RWPE2 (cell line): ENCODE results near the gene NACA2.
"Not testable (repeated sequence)": the region's sequence is repeated elsewhere in the genome, so short reads cannot be mapped to it uniquely, and the experiment has no call there.

Experiments used
- ATAC-seq: fragments of 200-7000 bp; cut with Tn5 transposase; 3 replicates; pipeline ENCODE4 v1.9.1; 2021; ENCODE audit warnings: low read depth
- DNase-seq: peaks from one replicate; pipeline ENCODE4 v3.0.0-alpha.2; 2020; ENCODE audit warnings: low spot score
- H3K27ac ChIP-seq: fragments of 450-650 bp; 2 replicates; pipeline ENCODE4 v1.5.1; 2017; ENCODE audit warnings: mild to moderate bottlenecking; ENCODE audit not compliant: poor library complexity, severe bottlenecking
- H3K27me3 ChIP-seq: fragments of 250-450 bp; sonication (Bioruptor Pico); 2 replicates; pipeline ENCODE4 v1.5.1; 2021; ENCODE audit warnings: mild to moderate bottlenecking, moderate library complexity; ENCODE audit not compliant: insufficient read depth, poor library complexity, severe bottlenecking
- H3K36me3 ChIP-seq: fragments of 250-450 bp; sonication (Bioruptor Pico); 2 replicates; pipeline ENCODE4 v1.5.1; 2020; ENCODE audit warnings: low read depth, mild to moderate bottlenecking, moderate library complexity
- H3K4me1 ChIP-seq: fragments of 250-450 bp; sonication (Bioruptor Pico); 2 replicates; pipeline ENCODE4 v1.5.1; 2021; ENCODE audit warnings: mild to moderate bottlenecking, moderate library complexity; ENCODE audit not compliant: insufficient read depth, poor library complexity, severe bottlenecking
- H3K4me3 ChIP-seq: fragments of 250-450 bp; sonication (Bioruptor Pico); 2 replicates; pipeline ENCODE4 v1.5.1; 2021; ENCODE audit warnings: mild to moderate bottlenecking, moderate library complexity; ENCODE audit not compliant: severe bottlenecking
- H3K9me3 ChIP-seq: fragments of 250-450 bp; sonication (Bioruptor Pico); 2 replicates; pipeline ENCODE4 v1.5.1; 2021; ENCODE audit warnings: mild to moderate bottlenecking, moderate library complexity; ENCODE audit not compliant: severe bottlenecking
- TF ChIP-seq, protein P1 (sequence below): fragments of 450-650 bp; IDR thresholded peaks from one replicate; pipeline ENCODE4 v1.5.1; 2017; ENCODE audit warnings: mild to moderate bottlenecking, moderate library complexity; ENCODE audit not compliant: poor library complexity, severe bottlenecking

Gene NACA2

DNA sequence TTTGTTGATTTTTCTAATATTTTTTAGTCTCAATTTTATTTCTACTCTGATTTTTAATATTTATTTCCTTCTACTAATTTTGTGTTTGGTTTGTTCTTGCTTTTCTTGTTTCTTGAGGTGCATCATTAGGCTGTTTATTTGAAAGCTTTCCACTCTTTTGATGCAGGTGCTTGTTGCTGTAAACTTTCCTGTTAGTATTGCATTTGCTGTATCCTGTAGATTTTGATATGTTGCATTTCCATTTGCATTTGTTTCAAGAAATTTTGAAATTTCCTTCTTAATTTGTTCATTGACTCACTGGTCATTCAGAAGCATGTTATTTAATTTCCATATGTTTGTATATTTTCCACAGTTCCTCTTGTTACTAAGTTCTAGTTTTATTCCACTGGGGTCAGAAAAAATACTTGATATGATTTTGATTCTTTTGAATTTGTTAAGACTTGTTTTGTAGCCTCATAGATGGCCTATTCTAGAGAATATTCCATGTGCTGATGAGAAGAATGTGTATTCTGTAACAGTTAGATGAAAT, 43.1 kb upstream of the NACA2 start:
- no peak overlapping the region for H3K27ac ChIP-seq
- TF ChIP-seq, protein P1, sequence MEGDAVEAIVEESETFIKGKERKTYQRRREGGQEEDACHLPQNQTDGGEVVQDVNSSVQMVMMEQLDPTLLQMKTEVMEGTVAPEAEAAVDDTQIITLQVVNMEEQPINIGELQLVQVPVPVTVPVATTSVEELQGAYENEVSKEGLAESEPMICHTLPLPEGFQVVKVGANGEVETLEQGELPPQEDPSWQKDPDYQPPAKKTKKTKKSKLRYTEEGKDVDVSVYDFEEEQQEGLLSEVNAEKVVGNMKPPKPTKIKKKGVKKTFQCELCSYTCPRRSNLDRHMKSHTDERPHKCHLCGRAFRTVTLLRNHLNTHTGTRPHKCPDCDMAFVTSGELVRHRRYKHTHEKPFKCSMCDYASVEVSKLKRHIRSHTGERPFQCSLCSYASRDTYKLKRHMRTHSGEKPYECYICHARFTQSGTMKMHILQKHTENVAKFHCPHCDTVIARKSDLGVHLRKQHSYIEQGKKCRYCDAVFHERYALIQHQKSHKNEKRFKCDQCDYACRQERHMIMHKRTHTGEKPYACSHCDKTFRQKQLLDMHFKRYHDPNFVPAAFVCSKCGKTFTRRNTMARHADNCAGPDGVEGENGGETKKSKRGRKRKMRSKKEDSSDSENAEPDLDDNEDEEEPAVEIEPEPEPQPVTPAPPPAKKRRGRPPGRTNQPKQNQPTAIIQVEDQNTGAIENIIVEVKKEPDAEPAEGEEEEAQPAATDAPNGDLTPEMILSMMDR, result no peak
- no peaks in the 10 kb centered on the region for H3K36me3 ChIP-seq
- no peaks in the 10 kb centered on the region for H3K27me3 ChIP-seq
- H3K4me1 ChIP-seq, result no peaks in the 10 kb centered on the region
- no peak for ATAC-seq
- no peak overlapping the region for H3K4me3 ChIP-seq
- no peak for DNase-seq
- no peaks in the 10 kb centered on the region for H3K9me3 ChIP-seq

DNA sequence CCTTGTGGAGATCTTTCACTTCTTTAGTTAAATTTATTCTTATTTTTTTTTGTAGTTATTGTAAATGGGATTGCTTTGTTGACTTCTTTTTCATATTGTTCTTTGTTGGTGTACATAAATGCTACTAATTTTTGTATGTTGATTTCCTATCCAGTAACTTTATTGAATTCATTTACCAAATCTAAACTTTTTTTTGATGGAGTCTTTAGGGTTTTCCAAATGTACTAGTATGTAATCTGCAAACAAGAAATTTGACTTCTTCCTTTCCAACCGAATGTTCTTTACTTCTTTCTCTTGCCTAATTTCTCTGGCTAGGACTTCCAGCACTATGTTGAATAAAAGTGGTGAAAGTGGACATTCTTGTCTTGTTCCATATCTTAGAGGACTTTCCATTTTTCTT, 41.8 kb upstream of the NACA2 start:
- no peak for DNase-seq
- H3K9me3 ChIP-seq, result no peaks in the 10 kb centered on the region
- no peaks in the 10 kb centered on the region for H3K27me3 ChIP-seq
- H3K36me3 ChIP-seq, result no peaks in the 10 kb centered on the region
- TF ChIP-seq, protein P1, result no peak
- H3K27ac ChIP-seq, result no peak overlapping the region
- no peak overlapping the region for H3K4me3 ChIP-seq
- no peak for ATAC-seq
- no peaks in the 10 kb centered on the region for H3K4me1 ChIP-seq

DNA sequence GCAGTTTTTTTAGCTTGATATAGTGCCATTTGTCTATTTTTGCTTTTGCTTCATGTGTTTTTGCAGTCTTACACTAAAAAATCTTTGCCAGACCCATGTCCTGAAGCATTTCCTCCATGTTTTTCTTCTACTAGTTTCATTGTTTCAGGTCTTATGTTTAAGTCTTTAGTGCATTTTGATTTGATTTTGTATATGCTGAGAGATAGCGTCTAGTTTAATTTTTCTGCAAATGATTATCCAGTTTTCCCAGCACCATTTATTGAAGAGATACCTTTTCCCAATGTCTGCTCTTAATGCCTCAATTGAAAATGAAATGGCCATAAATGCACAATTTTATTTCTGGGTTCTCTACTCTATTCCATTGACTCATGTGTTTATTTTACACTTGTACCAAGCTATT, 40.8 kb upstream of the NACA2 start:
- ATAC-seq, result no peak
- Histone ChIP-seq H3K27me3 (no peaks in the 10 kb centered on the region), H3K4me3 (no peak overlapping the region), H3K36me3 (no peaks in the 10 kb centered on the region), H3K9me3 (no peaks in the 10 kb centered on the region), H3K27ac (no peak overlapping the region), H3K4me1 (no peaks in the 10 kb centered on the region)
- TF ChIP-seq, protein P1, result no peak
- no peak for DNase-seq

DNA sequence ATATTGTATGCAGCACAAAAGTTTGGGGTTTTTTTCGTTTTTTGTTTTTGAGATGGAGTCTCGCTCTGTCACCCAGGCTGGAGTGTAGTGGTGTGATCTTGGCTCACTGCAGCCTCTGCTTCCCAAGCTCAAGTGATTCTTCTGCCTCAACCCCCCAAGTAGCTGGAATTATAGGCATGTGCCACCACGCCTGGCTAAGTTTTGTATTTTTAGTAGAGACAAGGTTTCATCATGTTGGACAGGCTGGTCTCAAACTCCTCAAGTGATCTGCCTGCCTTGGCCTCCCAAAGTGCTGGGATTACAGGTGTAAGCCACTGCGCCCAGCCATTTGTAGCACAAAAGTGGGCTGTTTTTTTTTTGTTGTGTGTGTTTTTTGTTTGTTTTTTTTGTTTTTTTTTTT, 37.1 kb upstream of the NACA2 start:
- not testable (repeated sequence) for DNase-seq, H3K27ac ChIP-seq, H3K4me3 ChIP-seq, H3K27me3 ChIP-seq, H3K36me3 ChIP-seq, H3K4me1 ChIP-seq, ATAC-seq, H3K9me3 ChIP-seq

DNA sequence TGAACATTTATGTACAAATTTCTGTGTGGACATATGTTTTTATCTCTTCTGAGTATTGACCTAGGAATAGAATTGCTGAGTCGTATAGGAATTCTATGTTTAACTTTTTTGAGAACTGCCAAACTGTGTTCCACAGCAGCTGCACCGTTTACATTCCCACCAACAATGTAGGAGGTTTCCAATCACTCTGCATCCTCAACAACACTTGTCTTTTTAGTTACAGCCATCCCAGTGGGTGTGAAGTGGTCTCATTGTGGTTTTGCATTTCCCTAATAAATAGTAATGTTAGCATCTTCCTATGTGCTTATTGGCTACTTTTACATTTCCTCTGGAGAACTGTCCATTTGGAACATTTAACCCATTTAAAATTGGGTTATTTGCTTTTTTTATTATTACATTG, 36.6 kb upstream of the NACA2 start:
- Histone ChIP-seq H3K4me3 (no peak overlapping the region), H3K27me3 (no peaks in the 10 kb centered on the region), H3K9me3 (no peaks in the 10 kb centered on the region), H3K4me1 (no peaks in the 10 kb centered on the region), H3K36me3 (no peaks in the 10 kb centered on the region), H3K27ac (no peak overlapping the region)
- ATAC-seq (no peak), DNase-seq (no peak)
- TF ChIP-seq, protein P1, result no peak
